Neuronal stem cell (in vitro differentiated cells): Measurements from ENCODE around the gene SCNN1B.
"Not testable (repeated sequence)": the region's sequence is repeated elsewhere in the genome, so short reads cannot be mapped to it uniquely, and the experiment has no call there.

Experiments
- DNase-seq: peaks from one replicate; pipeline ENCODE4 v3.0.0-alpha.2; 2013; ENCODE audit warnings: low spot score
- H2AFZ ChIP-seq: one replicate; pipeline ENCODE4 v1.6.1; 2013; ENCODE audit warnings: mild to moderate bottlenecking, low read length, inconsistent platforms
- H2AK5ac ChIP-seq: 2 replicates; pipeline ENCODE4 v1.6.1; 2013; ENCODE audit warnings: low read depth, mild to moderate bottlenecking, inconsistent platforms, low read length, moderate library complexity, mixed read lengths
- H2BK120ac ChIP-seq: 2 replicates; pipeline ENCODE4 v1.6.1; 2013; ENCODE audit warnings: low read depth, mild to moderate bottlenecking, inconsistent platforms, low read length, moderate library complexity, mixed read lengths
- H2BK12ac ChIP-seq: one replicate; pipeline ENCODE4 v1.6.1; 2013; ENCODE audit warnings: low read length, inconsistent platforms
- H2BK15ac ChIP-seq: 2 replicates; pipeline ENCODE4 v1.6.1; 2013; ENCODE audit warnings: mild to moderate bottlenecking, low read length, inconsistent platforms, mixed read lengths
- H2BK5ac ChIP-seq: one replicate; pipeline ENCODE4 v1.6.1; 2013; ENCODE audit warnings: inconsistent platforms, mild to moderate bottlenecking, low read length, moderate library complexity
- H3K14ac ChIP-seq: one replicate; pipeline ENCODE4 v1.6.1; 2013; ENCODE audit warnings: low read length, inconsistent platforms
- H3K18ac ChIP-seq: 2 replicates; pipeline ENCODE4 v1.6.1; 2013; ENCODE audit warnings: low read length, inconsistent platforms
- H3K23ac ChIP-seq: 2 replicates; pipeline ENCODE4 v1.6.1; 2013; ENCODE audit warnings: low read depth, mild to moderate bottlenecking, mixed read lengths, low read length, inconsistent platforms; ENCODE audit not compliant: poor library complexity
- H3K27ac ChIP-seq: replicated peaks from 3 replicates; pipeline ENCODE4 v1.5.1; 2013; ENCODE audit warnings: low read length, inconsistent platforms
- H3K27me3 ChIP-seq, 3 experiments: 2 replicates each; pipeline ENCODE4 v1.6.1; 2013; ENCODE audit warnings: low read length in 3 of 3, mild to moderate bottlenecking in 2 of 3, inconsistent platforms in 1 of 3, low read depth in 1 of 3, mixed read lengths in 1 of 3, moderate library complexity in 1 of 3; ENCODE audit not compliant: control insufficient read depth in 3 of 3, insufficient read depth in 3 of 3
- H3K36me3 ChIP-seq, 2 donors: replicated peaks in 1 of 2; 2 replicates each; pipeline ENCODE4 v1.6.1; 2013; ENCODE audit warnings: low read length in 2 of 2; ENCODE audit not compliant: control insufficient read depth in 2 of 2, insufficient read depth in 2 of 2
- H3K4ac ChIP-seq: 2 replicates; pipeline ENCODE4 v1.6.1; 2013; ENCODE audit warnings: inconsistent platforms, mild to moderate bottlenecking, low read length, moderate library complexity
- H3K4me1 ChIP-seq, 2 donors: 1 replicate in 1 of 2; 2 replicates in 1 of 2; pipeline ENCODE4 v1.6.1; 2013; ENCODE audit warnings: low read length in 2 of 2, low read depth in 1 of 2; ENCODE audit not compliant: control insufficient read depth in 2 of 2, insufficient read depth in 1 of 2
- H3K4me2 ChIP-seq: one replicate; pipeline ENCODE4 v1.6.1; 2013; ENCODE audit warnings: mild to moderate bottlenecking, low read length, inconsistent platforms; ENCODE audit not compliant: insufficient read depth, poor library complexity, severe bottlenecking
- H3K4me3 ChIP-seq, 2 donors: 2 replicates each; pipeline ENCODE4 v1.5.1; 2013; ENCODE audit warnings: low read length in 2 of 2, mild to moderate bottlenecking in 2 of 2, inconsistent platforms in 1 of 2, moderate library complexity in 1 of 2
- H3K79me1 ChIP-seq: one replicate; pipeline ENCODE4 v1.6.1; 2013; ENCODE audit warnings: low read depth, mild to moderate bottlenecking, inconsistent platforms, low read length, moderate library complexity
- H3K9ac ChIP-seq: one replicate; pipeline ENCODE4 v1.6.1; 2013; ENCODE audit warnings: mild to moderate bottlenecking, low read depth, low read length, inconsistent platforms; ENCODE audit not compliant: poor library complexity
- H3K9me3 ChIP-seq, 2 donors: replicated peaks in 1 of 2; 2 replicates each; pipeline versions ENCODE3 to v1.6.1; 2013; ENCODE audit warnings: low read length in 2 of 2, mild to moderate bottlenecking in 2 of 2, inconsistent platforms in 1 of 2, low read depth in 1 of 2, mixed read lengths in 1 of 2, moderate library complexity in 1 of 2; ENCODE audit not compliant: control insufficient read depth in 2 of 2, insufficient read depth in 1 of 2
- H4K8ac ChIP-seq: one replicate; pipeline ENCODE4 v1.6.1; 2013; ENCODE audit warnings: low read depth, mild to moderate bottlenecking, inconsistent platforms, low read length, moderate library complexity
- H4K91ac ChIP-seq: one replicate; pipeline ENCODE4 v1.6.1; 2013; ENCODE audit warnings: low read length, low read depth, mild to moderate bottlenecking, inconsistent platforms; ENCODE audit not compliant: poor library complexity
- WGBS, 2 donors: extraction: QIAGEN DNeasy Blood & Tissue Kit; methylation state at CpG; one replicate each; pipeline ENCODE4 v1.1.7; 2013; ENCODE audit warnings: missing lambda C conversion rate in 2 of 2, mixed read lengths in 1 of 2; ENCODE audit not compliant: insufficient read length in 2 of 2, insufficient replicate concordance in 1 of 2; ENCODE audit errors: extremely low coverage in 2 of 2; 5-methylcytosine and 5-hydroxymethylcytosine counted together

SCNN1B gene

GRCh38 chr16:23299815-23300214, 2.3 kb upstream of the SCNN1B start:
- H2BK5ac ChIP-seq, H4K8ac ChIP-seq, H2AK5ac ChIP-seq, DNase-seq, H4K91ac ChIP-seq, H2AFZ ChIP-seq, H3K18ac ChIP-seq, H3K9me3 ChIP-seq, H2BK15ac ChIP-seq, H3K79me1 ChIP-seq, H3K4ac ChIP-seq, H3K4me2 ChIP-seq, H3K27ac ChIP-seq, H3K9ac ChIP-seq, H3K4me1 ChIP-seq, H2BK12ac ChIP-seq, H2BK120ac ChIP-seq, H3K14ac ChIP-seq, H3K36me3 ChIP-seq, H3K4me3 ChIP-seq, H3K23ac ChIP-seq: not testable (repeated sequence)
- H3K27me3 ChIP-seq, result peaks cover 12 to 45% (median 27%) of the 10 kb centered on the region in 3 experiments
- no CpG with 5 or more reads among the region's 3 CpGs for WGBS, 2 donors

DNA sequence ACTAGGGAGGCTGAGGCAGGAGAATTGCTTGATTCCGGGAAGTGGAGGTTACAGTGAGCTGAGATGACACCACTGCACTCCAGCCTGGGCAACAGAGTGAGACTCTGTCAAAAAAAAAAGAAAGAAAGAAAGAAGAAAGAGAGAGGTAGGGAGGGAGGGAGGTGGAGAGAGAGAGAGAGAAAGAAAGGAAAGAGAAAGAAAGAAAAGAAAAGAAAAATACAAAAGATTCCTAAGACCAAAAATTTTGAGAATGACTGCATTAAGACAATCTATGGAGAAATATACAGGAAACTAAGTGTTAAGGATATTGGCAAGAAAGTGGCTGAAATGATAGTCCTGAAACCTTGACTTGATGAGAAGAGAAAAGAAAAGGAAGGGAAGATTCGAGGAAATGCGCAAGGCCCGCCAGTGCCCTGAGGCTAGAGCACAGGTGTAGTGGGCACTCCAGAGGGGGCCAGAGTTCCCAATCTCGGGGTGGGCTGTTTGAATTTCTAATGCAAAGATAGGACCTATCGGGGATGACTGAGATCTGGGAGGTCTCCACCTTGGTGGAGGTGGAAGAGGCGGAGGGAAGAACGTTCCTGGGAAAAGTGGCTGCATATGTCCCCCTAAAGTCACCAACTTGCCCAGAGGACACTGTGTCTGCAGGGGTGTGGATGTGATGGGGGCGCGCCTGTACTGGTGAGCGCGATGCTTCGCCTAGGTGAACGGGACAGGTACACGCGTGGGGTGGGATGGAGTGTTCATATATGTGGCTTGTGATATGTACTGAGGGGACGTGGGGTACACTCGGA, 654 bp upstream of the SCNN1B start:
- peak overlapping the region; percentile 7 for H4K8ac ChIP-seq
- H3K36me3 ChIP-seq, result no peaks in the 10 kb centered on the region
- H3K9ac ChIP-seq, result peak overlapping the region; percentile 79
- peak overlapping the region in 1 of 2 donors; percentile 77 for H3K4me3 ChIP-seq
- peaks cover 0 to 7% of the 10 kb centered on the region in 2 donors for H3K4me1 ChIP-seq
- no peak overlapping the region for H3K27ac ChIP-seq
- peak overlapping the region; percentile 63 for H2AK5ac ChIP-seq
- DNase-seq, result no peak
- H3K4me2 ChIP-seq, result peak overlapping the region; percentile 88
- peaks cover 0 to 2% of the 10 kb centered on the region in 2 donors for H3K9me3 ChIP-seq
- peak overlapping the region; percentile 42 for H3K14ac ChIP-seq
- H3K18ac ChIP-seq, result peak overlapping the region; percentile 89
- H2BK120ac ChIP-seq, result no peak overlapping the region
- no CpG with 5 or more reads among the region's 18 CpGs for WGBS, 2 donors
- H3K79me1 ChIP-seq, result peaks cover 1% of the 10 kb centered on the region
- H3K23ac ChIP-seq, result peak overlapping the region; percentile 94
- no peak overlapping the region for H4K91ac ChIP-seq
- H2BK5ac ChIP-seq, result no peak overlapping the region
- H2AFZ ChIP-seq, result no peak overlapping the region
- peaks cover 12 to 51% (median 27%) of the 10 kb centered on the region in 3 experiments for H3K27me3 ChIP-seq
- no peak overlapping the region for H2BK12ac ChIP-seq
- peak overlapping the region; percentile 51 for H2BK15ac ChIP-seq
- no peak overlapping the region for H3K4ac ChIP-seq

GRCh38 chr16:23303685-23304084, 1.6 kb downstream of the SCNN1B start:
- Histone ChIP-seq H3K4me1 (peaks cover 0 to 7% of the 10 kb centered on the region in 2 donors), H3K4me2 (no peak overlapping the region), H2BK5ac (no peak overlapping the region), H2AFZ (no peak overlapping the region), H2BK120ac (no peak overlapping the region), H3K9ac (no peak overlapping the region), H3K4me3 (no peak overlapping the region), H4K8ac (no peak overlapping the region), H3K79me1 (peaks cover 1% of the 10 kb centered on the region), H2BK12ac (no peak overlapping the region), H3K9me3 (peaks cover 0 to 2% of the 10 kb centered on the region in 2 donors), H3K27me3 (peaks cover 12 to 56% (median 27%) of the 10 kb centered on the region in 3 experiments), H4K91ac (no peak overlapping the region), H2BK15ac (no peak overlapping the region), H3K23ac (no peak overlapping the region), H2AK5ac (no peak overlapping the region), H3K27ac (no peak overlapping the region), H3K36me3 (no peaks in the 10 kb centered on the region), H3K14ac (no peak overlapping the region), H3K4ac (no peak overlapping the region), H3K18ac (no peak overlapping the region)
- DNase-seq, result no peak
- WGBS, 2 donors, result no CpG with 5 or more reads among the region's 7 CpGs

GRCh38 chr16:23304620-23305019, 2.5 kb downstream of the SCNN1B start:
- Histone ChIP-seq H3K27me3 (peaks cover 12 to 56% (median 27%) of the 10 kb centered on the region in 3 experiments), H3K23ac (no peak overlapping the region)
- no CpG with 5 or more reads among the region's 2 CpGs for WGBS, 2 donors

More at GRCh38 chr16:23304620-23305019, 2.5 kb downstream of the SCNN1B start:
- no peak overlapping the region for H3K9ac ChIP-seq
- H2AFZ ChIP-seq, result no peak overlapping the region
- peaks cover 1% of the 10 kb centered on the region for H3K79me1 ChIP-seq
- H3K14ac ChIP-seq, result peak overlapping the region; percentile 49
- no peak overlapping the region for H2BK12ac ChIP-seq
- peaks cover 0 to 2% of the 10 kb centered on the region in 2 donors for H3K9me3 ChIP-seq
- H3K4me3 ChIP-seq, result no peak overlapping the region
- DNase-seq, result no peak
- no peak overlapping the region for H2BK120ac ChIP-seq
- no peak overlapping the region for H3K4me2 ChIP-seq
- H3K27ac ChIP-seq, result no peak overlapping the region
- no peak overlapping the region for H2BK15ac ChIP-seq
- no peak overlapping the region for H2BK5ac ChIP-seq
- no peaks in the 10 kb centered on the region for H3K36me3 ChIP-seq
- H3K18ac ChIP-seq, result no peak overlapping the region
- peaks cover 0 to 7% of the 10 kb centered on the region in 2 donors for H3K4me1 ChIP-seq
- no peak overlapping the region for H3K4ac ChIP-seq
- H4K91ac ChIP-seq, result no peak overlapping the region
- H4K8ac ChIP-seq, result no peak overlapping the region
- H2AK5ac ChIP-seq, result no peak overlapping the region
